Measurements from ENCODE around the gene AHRR. TPM values are rescaled to one million over a fixed set of nuclear protein-coding genes. Genes with fewer than 3 reads are reported as not detected.
"Not testable (repeated sequence)": the region's sequence is repeated elsewhere in the genome, so short reads cannot be mapped to it uniquely, and the experiment has no call there.

The AHRR gene
- total RNA-seq, 1 donor from 2014 or later = 0.29 TPM

GRCh38 chr5:471750-472058, 150.2 kb downstream of the AHRR start:
- TF ChIP-seq CTCF (conservative IDR thresholded peaks at IDR 0.05; ENCODE audit: low read depth, low read length) = no peak
- DNase-seq (ENCODE audit: low read depth) = no peak
- H3K4me3 ChIP-seq (ENCODE audit: low read depth, low read length) = peak overlapping the region; percentile 66

GRCh38 chr5:472076-472655, 150.7 kb downstream of the AHRR start:
- no peak for TF ChIP-seq CTCF (conservative IDR thresholded peaks at IDR 0.05; ENCODE audit: low read depth, low read length)
- peak overlapping the region; percentile 66 for H3K4me3 ChIP-seq (ENCODE audit: low read depth, low read length)
- no peak for DNase-seq (ENCODE audit: low read depth)

GRCh38 chr5:472656-473550, 151.4 kb downstream of the AHRR start:
- peak overlapping the region; percentile 85 for H3K4me3 ChIP-seq (ENCODE audit: low read depth, low read length)
- DNase-seq (ENCODE audit: low read depth) = no peak
- TF ChIP-seq CTCF (conservative IDR thresholded peaks at IDR 0.05; ENCODE audit: low read depth, low read length) = no peak

GRCh38 chr5:473551-474192, 152.2 kb downstream of the AHRR start:
- TF ChIP-seq CTCF (conservative IDR thresholded peaks at IDR 0.05; ENCODE audit: low read depth, low read length) = no peak
- peak overlapping the region; percentile 85 for H3K4me3 ChIP-seq (ENCODE audit: low read depth, low read length)
- no peak for DNase-seq (ENCODE audit: low read depth)

GRCh38 chr5:474232-474839, 152.8 kb downstream of the AHRR start:
- H3K4me3 ChIP-seq (ENCODE audit: low read depth, low read length) = peak overlapping the region; percentile 85
- not testable (repeated sequence) for DNase-seq (ENCODE audit: low read depth)

GRCh38 chr5:474840-475661, 153.5 kb downstream of the AHRR start:
- peak overlapping the region; percentile 42 for H3K4me3 ChIP-seq (ENCODE audit: low read depth, low read length)
- TF ChIP-seq CTCF (conservative IDR thresholded peaks at IDR 0.05; ENCODE audit: low read depth, low read length) = no peak
- DNase-seq (ENCODE audit: low read depth) = no peak

Measured in epithelial cell of proximal tubule (primary cell).